NT2/D1 (cell line): ENCODE measurements around the gene ZBTB12.

Experiments
- YY1 ChIP-seq: IDR thresholded peaks from 2 replicates; pipeline ENCODE4 v1.6.1; 2011; ENCODE audit not compliant: insufficient read length, insufficient read depth
- ZNF274 ChIP-seq: IDR thresholded peaks from 2 replicates; pipeline ENCODE4 v1.6.1; 2011; ENCODE audit warnings: mild to moderate bottlenecking, low read depth, low read length

DNA sequence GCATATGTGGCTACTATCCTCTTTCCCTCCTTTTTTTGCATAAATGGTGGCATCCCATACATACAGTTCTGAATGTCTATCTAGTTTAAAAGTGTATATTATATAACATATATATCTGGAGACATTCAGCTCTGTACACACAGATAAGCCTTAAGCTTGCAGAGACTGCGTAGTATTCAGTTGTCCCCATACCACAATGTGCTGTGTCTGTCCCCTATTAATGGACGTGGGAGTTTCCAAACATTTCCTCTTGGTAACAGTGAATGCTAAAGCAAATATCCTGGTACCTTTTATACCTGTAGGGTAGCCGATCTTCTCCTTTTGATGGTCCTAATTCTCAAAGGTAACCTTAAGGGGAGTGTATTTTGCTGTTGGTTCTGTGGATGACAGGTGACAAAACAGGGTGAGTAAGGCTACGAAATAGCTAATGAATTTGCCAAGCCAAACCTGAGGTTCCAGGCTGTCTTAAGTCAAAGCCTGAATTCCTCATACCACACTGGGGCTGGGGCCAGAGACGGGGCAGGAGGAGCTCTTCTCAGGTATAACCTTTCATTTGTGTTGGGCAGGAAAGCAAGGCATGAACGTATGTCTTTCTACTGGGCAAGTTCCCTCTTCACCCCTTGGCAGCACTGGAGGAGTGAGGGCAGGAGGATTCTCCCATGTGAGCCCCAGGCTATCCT lies 17.9 kb upstream of the ZBTB12 start:
- no peak for TF ChIP-seq ZNF274
- TF ChIP-seq YY1, result no peak
